SK-N-DZ (cell line): ENCODE measurements around the gene STK32C.
"Not testable (repeated sequence)": the region's sequence is repeated elsewhere in the genome, so short reads cannot be mapped to it uniquely, and the experiment has no call there.

Experiments
- DNase-seq: peaks from one replicate; pipeline ENCODE4 v3.0.0-alpha.2; 2015; ENCODE audit warnings: low spot score

The STK32C gene

DNA sequence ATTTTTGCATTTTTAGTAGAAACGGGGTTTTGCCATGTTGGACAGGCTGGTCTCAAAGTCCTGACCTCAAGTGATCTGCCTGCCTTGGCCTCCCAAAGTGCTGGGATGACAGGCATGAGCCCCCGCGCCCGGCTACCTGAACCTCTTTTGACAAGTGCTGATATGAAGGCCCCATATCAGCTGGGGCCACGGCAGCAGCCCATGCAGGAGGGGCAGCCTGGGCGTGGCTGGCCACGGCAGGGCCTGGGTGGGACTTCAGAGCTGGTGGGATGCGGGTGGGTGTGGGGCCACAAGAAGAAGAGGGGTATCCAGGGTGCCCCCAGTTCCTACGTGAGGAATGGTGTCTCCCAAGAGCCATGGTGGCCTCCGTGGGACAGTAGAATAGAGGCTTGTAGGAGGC, 31.1 kb upstream of the STK32C start:
- no peak for DNase-seq

DNA sequence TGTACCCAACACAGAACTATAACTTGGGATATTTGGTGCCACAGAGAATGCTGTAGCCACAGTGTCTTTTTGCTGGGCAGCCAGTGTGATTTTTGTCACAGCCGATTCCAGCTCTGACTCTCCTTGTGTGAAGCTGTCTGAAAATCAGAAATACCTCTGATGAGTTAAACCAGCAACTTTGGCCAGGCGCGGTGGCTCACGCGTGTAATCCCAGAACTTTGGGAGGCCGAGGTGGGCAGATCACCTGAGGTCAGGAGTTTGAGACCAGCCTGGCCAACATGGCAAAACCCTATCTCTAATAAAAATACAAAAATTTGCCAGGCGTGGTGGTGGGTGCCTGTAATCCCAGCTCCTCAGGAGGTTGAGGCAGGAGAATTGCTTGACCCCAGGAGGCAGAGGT, 30.1 kb upstream of the STK32C start:
- not testable (repeated sequence) for DNase-seq

DNA sequence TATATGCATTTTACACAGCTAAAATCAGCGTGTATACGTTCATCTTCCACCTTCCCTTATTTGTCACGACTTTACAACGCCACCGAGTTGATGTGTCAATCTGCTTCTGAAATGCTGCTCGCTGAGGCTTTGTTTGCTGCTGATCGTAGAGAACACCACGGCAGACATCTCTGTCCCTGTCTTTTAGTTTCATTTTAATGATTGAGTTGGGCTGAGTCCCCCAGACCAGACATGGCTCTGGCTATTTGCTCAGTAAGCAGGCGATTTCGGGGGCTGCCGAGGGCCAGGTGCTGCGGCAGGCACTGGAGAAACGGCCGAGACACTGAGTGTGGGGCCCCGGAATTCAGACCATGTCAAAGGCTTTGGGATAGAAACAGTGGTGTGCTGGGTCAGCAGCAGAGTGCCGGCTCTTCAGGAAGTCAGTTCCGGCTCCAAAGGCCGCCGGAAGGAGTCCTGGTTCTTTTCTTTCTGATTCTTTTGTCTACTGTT, 29.2 kb upstream of the STK32C start:
- DNase-seq: no peak

DNA sequence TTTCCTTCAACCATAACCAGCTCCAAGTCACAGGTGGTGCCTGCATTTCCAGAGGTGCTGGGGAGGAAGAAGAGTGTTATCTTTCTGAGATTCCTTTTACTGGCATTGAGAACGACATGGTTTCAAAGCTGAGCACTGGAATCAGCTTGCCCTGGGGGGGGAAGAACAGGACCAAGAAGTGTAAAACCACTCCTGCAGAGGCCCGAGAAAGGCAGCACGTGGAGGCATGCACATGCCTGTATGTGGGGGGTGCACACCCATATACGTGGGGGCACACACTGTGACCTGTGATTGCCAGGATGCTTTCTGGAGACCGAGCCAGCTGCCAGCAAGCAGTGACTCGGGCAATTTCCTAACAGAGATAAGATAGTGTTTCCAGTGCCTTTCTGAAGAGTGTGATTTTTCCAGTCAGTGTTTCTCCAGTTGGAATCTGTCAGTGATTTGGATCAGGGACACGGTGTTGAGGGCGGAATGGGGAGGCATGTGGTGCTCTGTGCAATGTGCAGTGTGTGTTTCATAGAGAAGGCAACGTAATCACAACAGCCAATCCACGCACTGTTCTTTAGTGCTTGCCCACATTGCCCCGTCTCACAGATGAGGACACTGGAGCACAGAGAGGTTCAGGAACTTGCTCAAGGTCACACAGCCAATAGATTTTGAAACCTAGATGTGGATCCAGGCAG, 28.5 kb upstream of the STK32C start:
- DNase-seq: no peak

DNA sequence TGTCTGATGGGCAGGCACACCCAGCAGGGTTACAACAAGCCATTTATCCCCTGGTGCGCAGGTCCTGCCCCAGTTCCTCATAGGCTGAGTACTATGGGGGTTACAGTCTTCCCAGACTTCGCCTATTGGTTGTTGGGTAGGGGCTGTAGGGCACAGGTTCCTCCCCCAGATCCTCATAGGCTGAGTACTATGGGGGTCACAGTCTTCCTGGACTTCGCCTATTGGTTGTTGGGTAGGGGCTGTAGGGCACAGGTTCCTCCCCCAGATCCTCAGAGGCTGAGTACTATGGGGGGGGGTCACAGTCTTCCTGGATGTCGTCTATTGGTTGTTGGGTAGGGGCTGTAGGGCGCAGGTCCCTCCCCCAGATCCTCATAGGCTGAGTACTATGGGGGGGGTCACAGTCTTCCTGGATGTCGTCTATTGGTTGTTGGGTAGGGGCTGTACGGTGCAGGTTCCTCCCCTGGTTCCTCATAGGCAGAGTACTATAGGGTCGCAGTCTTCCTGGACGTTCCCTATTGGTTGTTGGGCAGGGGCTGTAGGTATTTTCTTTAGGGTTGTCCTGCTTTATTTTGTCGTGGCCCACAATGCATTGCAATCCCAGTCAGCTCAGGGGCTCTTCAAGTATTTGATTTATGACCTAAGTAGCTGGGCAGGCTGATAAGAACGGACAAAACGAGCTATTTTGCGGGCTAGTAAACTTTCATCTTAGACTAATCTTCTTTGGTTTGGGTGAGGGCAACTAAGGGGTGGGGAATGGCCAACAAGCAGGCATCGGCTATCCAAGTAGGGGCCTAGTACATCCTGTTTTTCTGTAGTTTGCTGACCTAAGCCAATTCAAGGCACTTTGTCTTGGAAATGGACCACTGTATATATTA, 27.7 kb upstream of the STK32C start:
- peak; percentile 66 for DNase-seq

DNA sequence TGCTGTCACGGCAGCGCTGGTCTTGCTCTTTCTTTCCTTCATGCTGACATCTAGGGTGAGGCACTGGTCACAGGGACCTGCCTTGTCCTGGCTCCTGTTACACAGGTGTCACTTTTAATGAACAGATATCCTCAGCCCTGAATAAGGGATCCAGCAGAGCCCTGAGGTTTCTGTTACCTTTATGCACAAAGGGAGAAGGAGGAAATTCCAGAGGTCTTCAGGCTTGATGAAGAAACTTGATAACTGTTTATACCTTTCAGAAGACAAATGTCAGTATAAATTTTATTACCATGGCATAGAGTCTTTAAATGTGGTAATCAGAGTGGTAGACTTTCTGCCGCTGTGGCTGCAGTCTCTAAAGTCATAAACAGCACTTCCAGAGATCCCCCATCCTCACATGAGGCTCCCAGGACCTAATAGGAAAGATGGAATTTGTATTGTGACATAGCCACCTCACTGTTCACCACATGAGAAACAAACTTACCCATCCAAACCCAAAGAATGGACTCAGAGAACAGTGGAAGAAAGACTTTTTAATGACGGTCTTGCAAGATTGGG, 27.0 kb upstream of the STK32C start:
- no peak for DNase-seq

DNA sequence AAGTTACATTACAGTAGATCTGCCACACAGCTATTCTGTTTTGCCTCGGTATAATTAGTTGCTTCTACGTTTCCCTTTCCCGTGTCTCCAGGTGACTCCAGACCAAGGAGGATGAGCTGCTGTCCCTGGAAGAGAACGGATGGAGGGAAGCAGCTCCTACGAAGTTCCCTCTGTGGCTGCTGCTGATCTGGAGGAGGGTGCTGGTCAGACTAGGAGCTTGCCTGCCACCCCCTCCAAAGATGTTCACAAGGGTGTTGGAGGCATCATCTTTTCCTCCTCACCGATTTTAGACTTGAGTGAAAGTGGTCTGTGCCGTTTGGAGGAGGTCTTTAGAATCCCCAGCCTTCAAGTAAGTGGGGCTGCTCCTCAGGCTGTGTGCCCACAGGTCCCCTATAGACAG, 25.6 kb upstream of the STK32C start:
- no peak for DNase-seq

DNA sequence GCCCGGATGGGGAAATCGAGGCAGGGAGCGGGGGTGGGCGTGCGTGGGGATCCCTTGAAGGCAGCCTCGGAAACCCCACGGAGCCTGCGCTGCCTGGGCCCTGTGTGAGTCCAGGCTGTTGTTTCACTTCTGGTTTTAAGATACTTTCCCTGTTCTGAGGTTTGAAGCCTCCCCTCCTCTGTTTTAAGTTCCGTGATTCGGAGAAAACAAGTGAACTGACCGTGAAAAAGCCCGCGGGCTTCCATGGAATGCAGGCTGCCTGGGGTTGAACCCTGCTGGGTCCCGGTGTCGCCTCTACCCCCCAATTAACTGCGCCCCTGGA, 24.6 kb upstream of the STK32C start:
- DNase-seq: no peak

DNA sequence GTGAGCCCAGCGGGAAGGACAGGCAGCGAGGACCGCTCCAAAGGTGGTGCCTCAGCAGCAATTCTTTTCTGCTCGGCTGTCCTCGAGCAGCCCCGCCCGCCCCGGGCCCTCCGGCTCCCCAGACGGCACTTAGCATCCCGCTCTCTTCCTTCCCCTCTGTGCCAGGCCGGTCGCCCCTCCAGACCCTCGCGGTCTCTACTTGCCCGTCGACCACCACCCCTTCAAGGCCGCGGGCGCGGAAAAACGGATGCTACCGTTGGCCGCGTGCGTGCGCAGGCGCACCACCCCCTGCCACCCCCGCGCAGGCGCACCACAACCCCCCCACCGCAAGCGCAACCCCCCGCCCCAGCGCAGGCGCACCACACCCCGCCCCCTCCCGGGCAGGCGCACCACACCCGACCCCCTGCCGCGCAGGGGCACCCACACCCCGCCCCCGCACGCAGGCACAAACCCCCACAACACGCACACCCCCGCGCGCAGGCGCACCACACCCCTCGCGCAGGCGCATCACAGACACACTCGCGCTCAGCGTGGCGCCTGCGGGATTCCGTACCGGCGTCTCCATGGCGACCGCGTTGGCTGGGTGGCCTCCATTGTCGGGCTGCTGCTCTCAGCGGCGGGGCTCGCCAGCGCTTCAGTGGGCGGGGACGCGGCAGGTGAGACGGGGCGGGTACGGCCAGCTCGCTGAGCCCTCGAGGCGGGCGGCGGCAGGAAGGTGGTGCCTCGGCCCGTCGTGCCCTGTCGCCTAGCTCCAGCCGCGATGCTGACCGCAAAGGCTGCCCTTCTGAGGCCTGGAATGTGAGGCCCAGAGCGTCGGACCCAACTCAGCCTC, 24.1 kb upstream of the STK32C start, which contains the start of gene LRRC27:
TSS of gene LRRC27 (plus strand) at position 593 of the 832 bp plus-strand sequence. CDS start 1,332 bp downstream, outside the sequence.
- DNase-seq: peak; percentile 96

DNA sequence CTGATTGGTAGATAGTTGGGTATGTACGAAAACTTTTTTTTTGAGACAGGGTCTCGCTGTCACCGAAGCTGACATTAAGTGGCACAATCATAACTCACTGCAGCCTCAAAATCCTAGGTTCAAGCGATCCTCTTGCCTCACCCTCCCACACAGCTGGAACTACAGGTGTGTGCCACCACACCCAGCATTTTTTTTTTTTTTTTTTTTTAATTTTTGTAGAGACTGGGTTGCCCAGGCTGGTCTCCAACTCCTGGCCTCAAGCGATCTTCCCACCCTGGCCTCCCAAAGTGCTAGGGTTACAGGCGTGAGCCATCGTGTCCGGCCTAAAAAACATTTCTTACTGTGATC, 22.7 kb upstream of the STK32C start:
- no peak for DNase-seq

DNA sequence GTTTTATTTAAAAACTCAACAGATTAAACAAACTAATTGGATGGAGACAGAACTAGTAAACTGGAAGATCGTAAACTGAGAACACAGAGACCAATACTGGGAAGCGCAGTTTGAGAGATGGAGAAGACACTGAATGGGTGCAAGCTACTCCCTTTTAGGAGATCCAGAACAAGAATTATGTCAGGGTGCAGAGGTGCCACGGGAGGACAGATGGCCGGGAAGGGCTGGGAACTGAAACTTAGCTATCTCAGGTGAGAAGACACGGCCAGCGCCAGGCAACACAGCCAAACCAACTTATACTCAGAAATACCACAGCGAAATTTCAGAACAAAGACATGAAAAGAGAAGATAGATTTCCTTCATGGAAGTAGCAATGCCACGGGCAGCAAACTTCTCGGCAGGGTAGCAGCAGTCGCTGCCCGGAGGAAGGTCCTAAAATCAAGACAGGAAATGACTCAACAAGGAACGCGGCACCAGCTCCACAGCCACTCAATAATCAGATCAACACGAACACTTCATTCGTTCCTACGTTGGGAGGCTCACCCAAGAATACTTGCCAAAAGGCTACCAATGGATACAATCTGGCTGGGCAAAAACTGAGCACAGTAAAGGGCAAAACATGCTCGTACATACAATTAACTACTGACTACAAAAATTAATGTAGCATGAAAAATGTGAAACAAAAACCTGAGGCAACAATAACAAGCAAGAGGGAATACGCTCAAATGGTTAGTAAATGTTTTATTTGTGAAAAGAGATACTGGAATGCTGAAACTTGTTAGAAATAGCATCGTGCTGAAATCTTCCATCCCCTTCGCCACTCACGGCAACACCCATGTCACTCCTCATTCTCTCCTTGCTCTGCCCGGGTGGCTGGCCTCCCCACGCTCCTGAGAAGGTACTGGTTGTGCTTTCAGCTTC, 22.1 kb upstream of the STK32C start:
- DNase-seq: no peak

DNA sequence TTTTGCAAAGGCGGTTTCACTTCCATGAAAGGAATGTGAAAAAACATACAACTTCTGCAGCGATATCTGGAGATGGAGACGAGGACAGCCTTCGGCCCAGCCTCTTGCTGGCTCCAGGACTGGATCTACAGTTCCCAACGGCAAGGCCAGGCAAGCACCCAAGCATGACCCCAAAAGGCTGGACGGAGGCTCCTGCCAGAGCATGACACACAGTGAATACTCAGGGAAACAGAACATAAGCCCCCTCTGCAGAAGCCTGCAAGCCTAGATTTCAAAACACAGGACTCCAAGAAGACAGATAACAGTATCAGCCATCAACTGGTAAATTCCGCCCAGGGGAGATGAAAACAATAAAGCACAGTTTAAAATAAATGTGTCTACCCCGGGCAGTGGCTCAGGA, 21.0 kb upstream of the STK32C start:
- no peak for DNase-seq

DNA sequence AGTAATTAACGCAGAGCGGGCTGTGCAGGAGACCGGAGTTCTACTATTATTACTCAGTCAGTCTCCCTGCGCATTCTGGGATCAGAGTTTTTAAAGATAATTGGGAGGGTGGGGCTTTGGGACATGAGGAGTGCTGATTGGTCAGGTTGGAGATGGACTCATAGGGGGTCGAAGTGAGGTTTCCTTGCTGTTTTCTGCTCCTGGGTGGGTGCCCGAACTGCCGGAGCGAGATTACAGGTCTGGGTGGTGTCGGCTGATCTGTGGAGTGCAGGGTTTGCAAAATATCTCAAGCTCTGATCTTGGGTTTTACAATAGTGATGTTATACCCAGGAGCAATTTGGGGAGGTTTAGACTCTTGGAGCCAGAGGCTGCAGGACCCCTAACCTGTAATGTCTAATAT, 20.4 kb upstream of the STK32C start:
- DNase-seq: no peak

DNA sequence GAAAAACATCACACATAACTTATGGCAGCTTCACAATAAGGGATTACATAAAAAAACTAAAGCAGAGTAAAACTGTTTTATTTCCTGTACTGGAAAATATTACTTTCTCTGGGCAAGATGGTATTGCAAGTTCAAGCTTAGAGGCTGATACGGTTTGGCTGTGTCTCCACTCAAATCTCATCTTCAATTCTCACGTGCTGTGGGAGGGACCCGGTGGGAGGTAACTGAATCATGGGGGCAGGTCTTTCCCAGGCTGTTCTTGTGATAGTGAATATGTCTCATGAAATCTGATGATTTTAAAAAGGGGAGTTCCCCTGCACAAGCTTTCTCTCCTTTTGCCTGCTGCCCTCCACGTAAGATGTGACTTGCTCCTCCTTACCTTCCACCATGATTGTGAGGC, 19.2 kb upstream of the STK32C start:
- no peak for DNase-seq

DNA sequence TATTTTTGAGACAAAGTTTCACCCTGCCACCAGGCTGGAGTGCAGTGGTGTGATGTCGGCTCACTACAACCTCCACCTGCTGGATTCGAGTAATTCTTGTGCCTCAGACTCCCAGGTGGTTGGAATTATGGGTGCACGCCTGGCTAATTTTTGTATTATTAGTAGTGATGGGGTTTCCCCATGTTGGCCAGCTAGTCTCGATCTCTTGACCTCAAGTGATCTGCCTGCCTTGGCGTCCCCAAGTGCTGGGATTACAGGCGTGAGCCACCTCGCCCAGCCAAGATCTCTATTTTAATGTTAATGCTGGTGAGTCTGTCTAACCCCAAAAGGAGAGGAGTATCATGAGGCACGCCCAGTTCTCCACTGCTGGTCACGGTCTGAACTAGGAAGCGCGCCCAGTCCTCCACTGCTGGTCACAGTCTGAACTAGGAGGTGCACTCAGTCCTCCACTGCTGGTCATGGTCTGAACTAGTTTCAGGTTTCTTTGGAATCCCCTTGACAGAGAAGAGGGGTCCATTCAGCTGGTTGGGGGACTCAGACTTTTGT, 18.7 kb upstream of the STK32C start:
- DNase-seq: no peak

DNA sequence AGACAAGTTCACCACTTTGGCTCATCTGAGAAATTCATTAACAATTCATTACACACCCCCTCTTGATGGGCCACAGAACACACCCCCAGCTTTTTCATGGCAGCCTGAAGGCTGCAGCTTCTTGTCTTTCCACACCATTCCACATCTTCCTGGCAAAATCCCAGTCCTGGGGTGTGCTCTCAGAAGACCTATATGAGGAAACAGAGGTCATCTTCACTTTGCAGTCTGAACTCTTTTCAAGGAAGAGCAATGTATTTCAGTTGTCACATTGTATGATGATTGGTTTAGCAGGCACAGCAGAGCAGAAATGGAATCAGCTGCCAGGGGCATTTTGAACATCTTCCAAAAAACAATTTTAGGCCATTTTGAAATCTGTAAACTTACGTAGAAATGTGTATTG, 16.4 kb upstream of the STK32C start:
- no peak for DNase-seq

DNA sequence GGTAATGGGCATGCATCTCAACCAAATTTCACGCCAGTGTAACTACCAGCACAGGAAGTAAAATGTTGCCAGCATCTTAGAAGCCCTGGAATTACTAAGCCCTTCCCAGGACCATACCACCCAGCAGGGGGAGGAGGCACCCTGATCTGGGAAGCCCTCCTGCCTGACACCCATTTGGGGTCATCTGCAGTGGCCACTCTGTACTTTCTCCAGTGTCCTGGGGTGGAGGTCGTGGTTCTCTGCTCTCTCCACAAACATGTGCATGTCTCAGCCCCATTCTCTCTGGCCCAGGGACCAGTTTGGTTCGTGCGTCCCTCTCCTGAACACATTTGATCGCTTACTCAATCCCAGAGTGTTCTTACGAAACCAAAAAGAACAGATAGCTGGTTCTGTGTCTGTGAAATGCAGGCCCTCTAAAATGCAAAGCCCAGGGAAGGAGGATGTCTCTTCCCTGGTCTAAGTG, 14.9 kb upstream of the STK32C start:
- DNase-seq: no peak

DNA sequence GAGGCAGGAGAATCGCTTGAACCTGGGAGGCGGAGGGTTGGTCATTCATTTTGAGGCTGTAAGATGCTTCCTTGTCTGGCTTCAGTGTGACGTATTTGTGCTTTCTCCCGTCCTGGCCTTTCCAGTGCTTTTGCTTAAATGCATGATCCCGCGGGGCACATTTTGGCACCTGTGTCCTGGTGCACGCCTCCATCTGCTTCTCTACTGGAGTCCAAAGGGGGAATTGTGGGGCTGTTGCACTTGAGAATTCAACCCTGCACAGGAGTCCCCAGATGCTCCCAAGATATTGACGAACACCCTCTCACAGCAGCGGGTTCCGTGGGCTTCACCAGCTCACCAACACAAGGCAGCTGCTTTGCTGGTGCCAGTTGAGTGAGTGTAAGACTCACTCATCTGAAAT, 14.0 kb upstream of the STK32C start:
- no peak for DNase-seq

DNA sequence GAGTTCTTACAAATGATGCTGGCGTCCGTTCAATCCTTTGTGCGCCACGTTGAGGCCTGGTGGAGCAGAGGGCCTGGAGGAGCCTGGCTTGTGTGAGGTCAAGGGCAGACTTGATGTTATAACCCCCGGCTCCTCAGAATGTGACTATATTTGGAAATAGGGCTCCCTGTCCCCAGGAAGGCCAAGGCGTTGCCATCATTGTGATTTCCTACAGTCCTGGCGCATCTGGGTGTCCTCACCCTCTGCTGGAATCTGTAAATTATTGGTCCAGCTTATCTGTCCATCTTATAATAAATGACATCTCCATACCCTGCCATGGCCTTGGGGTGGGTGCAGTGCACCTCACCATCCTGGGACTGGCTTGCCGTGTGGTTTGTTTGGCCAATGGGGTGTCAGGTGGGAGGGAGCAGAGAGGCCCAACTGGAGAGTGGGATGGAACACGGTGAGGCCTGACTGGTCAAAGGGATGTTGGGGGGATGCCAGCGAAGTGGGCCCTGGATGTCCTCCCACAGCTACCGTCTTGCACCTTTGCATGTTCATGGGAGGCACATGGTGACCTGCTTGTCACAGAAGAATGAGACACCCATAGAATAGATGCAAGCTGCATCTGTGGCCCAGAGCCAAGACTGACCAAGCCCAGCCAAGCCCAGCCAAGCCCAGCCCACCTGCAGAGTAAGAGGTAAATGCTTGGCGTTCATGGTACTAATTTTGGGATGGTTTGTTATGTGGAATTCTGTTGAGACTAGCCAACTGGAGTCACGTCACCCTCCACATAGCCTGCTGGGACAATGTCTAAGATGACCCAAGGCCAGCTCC, 13.1 kb upstream of the STK32C start:
- no peak for DNase-seq
